NCI-H345 treated with DMSO at 0.1 percent for 48 hours (cell line): ENCODE data around the gene SLC25A17.
"Not testable (repeated sequence)": the region's sequence is repeated elsewhere in the genome, so short reads cannot be mapped to it uniquely, and the experiment has no call there.

ENCODE experiments used
- DNase-seq: peaks from one replicate; lab custom pipeline; 2025; ENCODE audit not compliant: unreplicated experiment; lab: John Stamatoyannopoulos, UW

SLC25A17 gene

GRCh38 chr22:40818747-40819598 lies at the start of gene SLC25A17:
TSS of gene SLC25A17 (minus strand) at chr22:40819346. CDS start at chr22:40819248, 98 bp downstream.
- peak; percentile 38 for DNase-seq

GRCh38 chr22:40868379-40868778 lies 49.2 kb upstream of the SLC25A17 start:
- DNase-seq: not testable (repeated sequence)

- no peak for DNase-seq
These were observed 48.0 kb upstream of the SLC25A17 start for GRCh38 chr22:40867109-40867508.

- DNase-seq: no peak
These were observed 43.4 kb upstream of the SLC25A17 start for GRCh38 chr22:40862537-40862936.

GRCh38 chr22:40862013-40862412 lies 42.9 kb upstream of the SLC25A17 start, which contains the start of gene DNAJB7:
TSS of gene DNAJB7 (minus strand) at chr22:40862113. CDS start at chr22:40861994, 119 bp downstream.
- DNase-seq: no peak

GRCh38 chr22:40857309-40857855 lies 38.2 kb upstream of the SLC25A17 start:
- DNase-seq: no peak

GRCh38 chr22:40856513-40857308 lies 37.6 kb upstream of the SLC25A17 start, which contains the start of the genes ST13 and XPNPEP3:
TSS of gene ST13 (minus strand) at chr22:40856639. CDS start at chr22:40856540, 99 bp downstream.
TSS of gene XPNPEP3 (plus strand) at chr22:40857148. CDS start at chr22:40857182, 34 bp downstream.
- peak; percentile 85 for DNase-seq

- no peak for DNase-seq
These were observed 36.9 kb upstream of the SLC25A17 start for GRCh38 chr22:40855979-40856512.

- DNase-seq: no peak
These were observed 36.2 kb upstream of the SLC25A17 start for GRCh38 chr22:40855071-40855978.

GRCh38 chr22:40853961-40854360 lies 34.8 kb upstream of the SLC25A17 start:
- DNase-seq: no peak

GRCh38 chr22:40853333-40853732 lies 34.2 kb upstream of the SLC25A17 start:
- DNase-seq: no peak

- DNase-seq: not testable (repeated sequence)
These were observed 26.7 kb upstream of the SLC25A17 start for GRCh38 chr22:40845816-40846215.

GRCh38 chr22:40844951-40845350 lies 25.8 kb upstream of the SLC25A17 start:
- no peak for DNase-seq

GRCh38 chr22:40838486-40838885 lies 19.3 kb upstream of the SLC25A17 start:
- DNase-seq: no peak

GRCh38 chr22:40834619-40835018 lies 15.5 kb upstream of the SLC25A17 start:
- DNase-seq: no peak

- no peak for DNase-seq
These were observed 10.0 kb upstream of the SLC25A17 start for GRCh38 chr22:40829131-40829530.

GRCh38 chr22:40826984-40827741 lies 8.0 kb upstream of the SLC25A17 start:
- no peak for DNase-seq

GRCh38 chr22:40826292-40826691 lies 7.1 kb upstream of the SLC25A17 start:
- not testable (repeated sequence) for DNase-seq

GRCh38 chr22:40823426-40823825 lies 4.3 kb upstream of the SLC25A17 start:
- DNase-seq: no peak
